GM04503 (cell line): ENCODE data around the gene NAP1L5.
A peak's percentile ranks its signal among the peaks of the same experiment; 100 is the strongest.

Source experiments
- DNase-seq: peaks from one replicate; pipeline ENCODE4 v3.0.0-alpha.2; 2012; ENCODE audit warnings: low read depth

The NAP1L5 gene

DNA sequence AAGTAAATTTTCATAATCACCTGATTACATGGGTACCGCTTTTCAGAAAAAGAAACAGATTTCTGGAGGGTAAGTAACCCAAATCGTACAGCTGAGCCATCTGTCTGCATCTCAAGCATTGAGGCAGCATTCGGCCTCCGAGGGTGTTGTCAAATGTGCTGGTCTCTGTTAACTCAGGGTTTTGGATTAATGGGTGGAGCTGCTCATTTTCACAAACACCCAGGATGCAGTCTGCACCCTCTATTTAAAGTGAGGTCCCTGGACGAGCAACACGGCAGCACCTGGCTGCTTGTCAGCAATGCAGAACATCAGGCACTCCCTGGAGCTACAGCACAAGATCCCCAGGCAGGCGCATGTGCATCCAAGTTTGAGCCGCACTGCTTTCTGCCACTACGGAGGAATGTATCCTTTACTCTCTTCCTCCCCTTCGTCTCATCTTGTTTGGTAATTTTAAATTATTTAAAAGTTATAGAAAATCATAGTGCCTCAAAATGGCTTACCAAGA, 24.7 kb upstream of the NAP1L5 start:
- no peak for DNase-seq

DNA sequence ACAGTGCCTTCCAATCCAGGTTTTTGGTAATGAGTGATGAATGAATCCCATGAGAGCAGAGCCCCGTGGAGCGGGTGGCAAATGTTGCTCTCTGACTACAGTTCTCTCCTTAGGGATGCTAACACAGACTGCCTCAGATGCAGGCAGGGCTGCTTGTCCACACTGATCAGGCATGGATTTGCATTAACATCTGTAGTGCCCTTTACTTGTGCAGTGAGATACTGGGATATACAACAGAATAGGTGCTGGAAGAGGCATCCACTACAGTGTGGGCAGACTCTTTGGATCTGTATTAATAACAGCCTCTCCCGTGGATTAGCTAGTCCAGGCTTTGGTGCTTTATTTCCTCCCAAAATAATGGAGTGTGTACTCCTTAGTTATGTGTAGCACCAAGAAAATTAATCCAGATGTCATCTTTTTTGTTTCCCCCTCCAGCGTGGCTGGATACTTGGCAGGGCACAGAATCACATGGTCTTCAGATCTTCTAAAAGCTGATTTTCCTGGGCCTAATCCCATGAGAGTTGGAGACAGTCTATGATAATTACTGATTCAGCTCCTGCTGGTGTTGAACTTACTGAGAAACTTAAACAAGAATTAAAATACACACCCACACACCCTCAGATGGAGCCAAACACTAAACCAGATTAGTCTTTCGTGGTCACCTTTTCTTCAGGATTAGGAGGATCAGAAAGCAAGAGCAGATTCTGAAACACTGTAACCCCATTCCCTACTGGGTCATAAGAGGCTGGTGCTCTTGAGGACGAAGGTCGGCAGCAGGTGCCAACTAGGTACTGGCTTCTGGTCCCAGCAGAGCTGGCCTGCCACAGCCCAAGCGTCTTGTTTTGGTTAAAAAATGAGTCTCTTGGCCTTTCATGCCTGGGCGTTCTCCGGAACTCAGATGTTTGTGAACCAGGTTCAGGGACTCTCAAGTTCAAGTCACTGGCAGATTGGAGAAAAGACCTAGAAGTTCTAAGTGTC, 23.1 kb upstream of the NAP1L5 start:
- no peak for DNase-seq

DNA sequence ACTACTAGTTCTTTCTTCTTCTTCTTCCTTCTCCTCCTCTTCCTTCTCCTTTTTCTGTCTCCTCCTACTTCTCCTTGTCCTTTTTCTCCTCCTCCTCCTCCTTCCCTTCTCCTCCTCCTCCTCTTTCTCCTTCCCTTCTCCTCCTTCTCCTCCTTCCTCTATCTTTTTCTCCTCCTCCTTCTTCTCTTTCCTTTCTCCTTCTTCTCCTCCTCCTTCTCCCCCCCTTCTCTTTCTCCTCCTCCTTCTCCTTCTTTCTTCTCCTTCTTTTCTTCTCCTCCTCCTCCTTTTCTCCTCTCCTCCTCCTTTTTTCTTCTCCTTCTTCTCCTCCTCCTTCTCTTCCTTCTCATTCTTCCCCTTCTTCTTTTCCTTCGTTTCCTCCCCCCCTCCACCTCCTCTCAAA, 21.8 kb upstream of the NAP1L5 start:
- DNase-seq, result no peak

DNA sequence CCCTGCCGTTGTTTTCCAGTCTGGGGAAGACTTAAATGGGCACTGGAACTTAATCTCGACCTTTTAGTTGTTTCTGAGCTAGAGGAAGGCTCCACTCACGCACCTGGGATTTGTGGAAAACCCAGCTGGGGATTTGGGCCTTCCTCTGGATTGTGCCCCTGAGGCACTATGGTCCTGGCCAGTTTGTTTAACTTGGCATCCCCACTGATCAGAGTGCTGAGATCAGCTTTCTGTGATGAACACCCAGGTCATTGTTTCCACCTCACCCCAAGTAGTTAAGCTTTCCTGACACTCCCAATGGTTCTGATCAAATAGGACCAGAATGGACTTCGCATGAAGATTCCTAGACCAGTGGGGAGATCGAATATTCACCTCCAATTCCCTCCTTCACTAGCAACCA, 20.5 kb upstream of the NAP1L5 start:
- DNase-seq, result no peak

DNA sequence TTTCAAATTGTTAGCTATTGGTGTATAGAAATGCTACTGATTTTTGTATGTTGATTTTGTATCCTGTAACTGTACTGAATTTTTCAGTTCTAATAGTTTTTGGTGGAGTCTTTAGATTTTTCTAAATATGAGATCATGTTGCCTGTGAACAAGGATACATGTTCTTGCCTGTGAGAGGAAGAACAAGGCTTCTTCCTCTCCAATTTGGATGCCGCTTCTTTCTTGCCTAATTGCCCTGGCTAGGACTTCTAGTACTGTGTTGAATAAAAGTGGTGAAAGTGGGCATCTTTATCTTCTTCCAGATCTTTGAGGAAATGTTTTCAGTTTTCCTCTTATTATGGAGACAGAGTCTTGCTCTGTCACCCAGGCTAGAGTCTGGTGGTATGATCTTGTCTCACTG, 16.2 kb upstream of the NAP1L5 start:
- no peak for DNase-seq

DNA sequence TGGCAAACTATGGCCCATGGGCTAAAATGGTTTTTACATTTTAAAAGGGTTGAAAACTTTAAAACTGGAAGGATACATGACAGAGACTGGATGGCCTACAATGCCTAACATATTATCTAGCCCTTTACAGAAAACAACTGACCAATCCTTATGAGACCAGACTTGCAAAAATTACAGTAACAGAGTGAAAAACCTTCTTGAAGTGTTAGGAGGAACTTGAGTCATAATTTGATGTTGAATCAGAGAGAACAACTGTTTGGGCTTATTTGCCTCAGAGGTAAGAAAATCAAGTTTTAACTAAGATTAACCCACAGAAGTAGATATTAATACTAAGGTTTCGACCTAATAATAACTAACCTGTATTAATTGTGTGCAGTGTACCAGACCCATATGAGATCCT, 12.4 kb upstream of the NAP1L5 start:
- DNase-seq, result no peak

DNA sequence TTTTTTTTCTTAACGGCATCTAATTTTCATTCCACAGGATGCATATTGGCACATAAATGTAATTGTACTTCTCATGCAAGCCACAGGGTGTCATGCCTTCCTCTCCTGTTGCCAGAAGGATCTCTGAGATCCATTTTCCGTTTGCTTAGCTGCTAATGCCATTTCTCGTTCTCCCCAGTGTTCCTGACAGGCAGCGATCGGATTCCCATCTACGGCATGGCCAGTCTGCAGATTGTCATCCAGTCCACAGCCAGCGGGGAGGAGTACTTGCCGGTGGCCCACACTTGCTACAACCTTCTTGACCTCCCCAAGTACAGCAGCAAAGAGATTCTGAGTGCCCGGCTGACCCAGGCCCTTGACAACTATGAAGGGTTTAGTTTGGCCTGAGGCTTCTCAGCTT, 8.9 kb upstream of the NAP1L5 start:
- DNase-seq, result no peak

DNA sequence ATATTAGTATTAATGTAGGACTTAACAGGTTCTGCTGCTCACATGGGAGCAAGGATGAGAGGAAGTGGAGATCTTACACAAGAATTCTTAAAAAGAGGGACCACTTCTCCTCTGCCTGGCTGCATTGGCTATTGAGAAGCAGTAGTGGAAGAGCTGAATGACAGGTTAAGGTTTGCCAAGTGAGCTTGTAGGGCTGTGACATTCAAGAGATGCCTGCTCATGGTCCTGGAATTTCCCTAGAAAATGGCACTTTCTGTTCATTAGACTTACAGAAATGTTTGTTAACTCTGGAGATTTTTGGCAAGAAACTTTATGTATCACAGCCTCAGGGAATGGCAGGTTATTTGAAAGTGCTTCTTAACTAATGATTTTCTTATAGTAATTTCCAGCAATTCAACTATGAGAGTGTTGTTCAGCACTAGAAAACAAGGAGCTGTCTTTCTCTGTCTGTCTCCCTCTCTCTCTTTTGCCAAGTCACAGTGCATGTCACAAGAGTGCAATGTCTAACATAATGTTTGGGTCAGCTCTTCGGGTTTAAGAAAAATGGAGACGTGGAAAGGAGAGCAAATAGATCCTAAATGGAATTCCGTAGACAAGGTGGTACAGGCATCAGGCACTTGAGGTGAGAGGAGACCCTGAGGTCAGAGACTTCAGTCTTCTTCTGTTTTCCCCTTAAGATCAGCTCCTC, 8.3 kb upstream of the NAP1L5 start:
- no peak for DNase-seq

DNA sequence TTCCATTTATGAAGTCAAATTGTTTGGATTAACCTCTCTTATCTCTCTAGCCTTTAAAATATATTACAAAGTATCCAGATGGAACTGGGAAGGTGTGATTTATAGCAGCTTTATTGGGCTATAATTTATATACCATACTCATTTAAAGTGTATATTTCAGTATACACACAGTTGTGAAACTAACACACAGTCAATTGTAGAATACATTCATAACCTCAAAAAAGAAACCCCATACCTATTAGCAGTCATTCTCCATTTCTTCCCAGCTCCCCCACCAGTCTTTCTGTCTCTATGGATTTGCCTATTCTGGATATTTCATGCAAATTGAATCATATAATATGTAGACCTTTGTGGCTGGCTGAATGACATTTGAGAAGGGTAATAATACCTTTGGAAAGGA, 7.6 kb upstream of the NAP1L5 start:
- no peak for DNase-seq

DNA sequence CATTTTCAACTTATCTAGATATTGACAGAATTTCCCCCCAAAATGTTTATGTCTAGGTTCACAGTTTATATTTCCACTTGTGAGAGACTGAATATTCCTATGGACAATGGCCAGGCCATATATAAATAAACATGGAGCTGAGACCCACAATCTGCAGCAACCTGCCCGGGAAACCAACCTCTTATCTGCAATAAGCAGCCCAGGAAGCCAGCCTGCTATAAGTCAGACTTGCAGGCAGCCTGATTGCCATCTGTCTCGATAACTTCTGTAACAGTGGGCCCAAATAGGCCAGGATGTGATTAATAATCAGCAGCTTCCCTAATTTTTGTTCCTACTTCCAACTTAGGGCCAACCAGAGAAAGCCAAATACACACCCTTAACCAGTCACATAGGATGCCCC, 5.2 kb upstream of the NAP1L5 start:
- no peak for DNase-seq

DNA sequence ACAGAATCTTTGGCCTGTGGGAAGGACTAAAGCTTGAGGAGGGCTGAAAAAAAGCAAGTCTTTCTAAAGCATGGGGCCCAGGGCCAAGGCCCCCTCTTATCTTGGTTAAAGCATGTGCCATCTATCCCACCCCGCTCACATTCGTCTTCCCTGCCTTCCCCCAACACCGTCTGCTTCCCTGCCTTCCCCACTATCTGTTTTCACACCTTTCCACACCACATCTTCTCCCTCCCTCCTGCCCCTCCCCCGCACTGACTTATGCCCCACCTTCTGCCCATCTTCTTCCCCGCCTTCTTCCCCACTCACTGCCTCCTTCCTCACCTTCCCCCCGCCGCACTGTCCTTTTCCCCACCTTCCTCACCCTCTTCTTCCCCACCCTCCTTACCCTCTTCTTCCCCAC, 890 bp upstream of the NAP1L5 start:
- DNase-seq, result no peak

DNA sequence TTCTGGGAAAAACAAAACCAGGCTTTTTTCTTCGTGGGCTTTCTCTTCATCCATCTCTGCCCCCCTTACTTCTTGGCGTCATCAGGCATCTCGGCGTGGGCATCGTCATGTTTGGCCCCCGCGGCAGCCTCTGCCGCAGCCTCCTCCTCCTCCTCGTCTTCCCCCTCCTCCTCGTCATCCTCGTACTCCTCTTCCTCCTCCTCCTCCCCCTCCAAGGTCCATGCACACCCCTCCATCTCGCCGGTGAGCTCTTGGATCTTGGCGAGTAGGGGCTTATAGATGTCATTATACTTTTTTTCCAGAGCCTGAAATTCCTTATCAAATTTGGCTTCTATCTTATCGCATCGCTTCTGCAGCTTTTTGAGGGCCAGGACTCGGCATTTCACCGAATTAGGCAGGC, 488 bp downstream of the NAP1L5 start:
- no peak for DNase-seq

DNA sequence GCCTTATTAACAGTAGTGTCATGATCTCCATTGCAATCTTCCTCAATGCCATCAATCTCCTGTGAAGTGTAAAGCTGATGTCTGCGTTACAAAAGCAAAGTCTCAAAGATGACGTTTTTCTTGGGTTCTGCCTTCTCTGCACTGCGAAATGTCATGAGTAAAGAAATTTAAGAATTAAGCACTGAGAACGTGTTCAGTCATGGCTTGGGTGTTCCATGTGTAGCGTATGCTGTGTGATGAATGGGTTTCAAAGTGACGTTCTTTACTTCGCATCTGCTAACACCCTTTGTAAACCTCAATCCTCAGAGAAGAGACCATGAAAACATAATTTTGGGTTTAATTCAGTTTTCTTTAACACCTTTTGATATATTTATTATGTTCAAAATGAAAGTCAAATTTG, 999 bp downstream of the NAP1L5 start:
- DNase-seq, result no peak

DNA sequence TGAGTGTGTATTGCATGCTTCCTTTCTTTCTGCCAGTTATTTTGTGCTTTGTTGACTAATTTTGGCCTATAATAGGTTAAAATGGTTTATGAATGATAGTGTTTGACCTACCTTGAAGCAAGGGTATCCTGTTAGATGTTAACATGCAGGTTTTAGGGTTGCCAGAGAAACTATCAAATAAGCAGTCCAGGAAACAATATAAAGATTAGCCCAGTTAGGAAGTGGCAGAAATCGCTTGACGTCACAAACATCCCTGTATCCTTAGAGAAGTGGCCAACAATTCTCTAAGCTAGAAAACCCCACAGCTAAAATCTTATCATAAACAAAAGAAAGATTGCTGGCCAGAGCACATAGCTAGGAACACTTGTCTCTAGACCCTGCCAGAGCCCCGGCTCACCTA, 3.8 kb downstream of the NAP1L5 start:
- DNase-seq, result no peak

DNA sequence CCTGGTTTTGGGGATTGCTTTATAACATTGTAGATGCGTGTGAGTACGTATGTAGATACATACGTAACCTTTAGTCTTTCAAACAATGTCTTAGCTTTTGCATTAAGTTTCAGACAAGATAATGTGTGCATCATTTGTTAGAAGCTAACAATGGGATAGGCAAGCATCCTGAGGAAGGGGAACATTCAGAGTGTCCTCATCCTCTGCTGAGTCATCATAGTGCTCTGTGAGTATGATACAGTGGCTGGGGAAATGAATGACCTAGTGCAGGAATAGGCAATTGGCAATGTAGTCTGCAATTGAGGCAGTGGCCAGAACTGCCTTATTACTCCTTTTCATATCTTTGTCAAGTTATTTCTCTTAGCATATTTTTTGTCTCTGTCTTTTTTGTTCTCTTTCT, 7.3 kb downstream of the NAP1L5 start:
- no peak for DNase-seq

DNA sequence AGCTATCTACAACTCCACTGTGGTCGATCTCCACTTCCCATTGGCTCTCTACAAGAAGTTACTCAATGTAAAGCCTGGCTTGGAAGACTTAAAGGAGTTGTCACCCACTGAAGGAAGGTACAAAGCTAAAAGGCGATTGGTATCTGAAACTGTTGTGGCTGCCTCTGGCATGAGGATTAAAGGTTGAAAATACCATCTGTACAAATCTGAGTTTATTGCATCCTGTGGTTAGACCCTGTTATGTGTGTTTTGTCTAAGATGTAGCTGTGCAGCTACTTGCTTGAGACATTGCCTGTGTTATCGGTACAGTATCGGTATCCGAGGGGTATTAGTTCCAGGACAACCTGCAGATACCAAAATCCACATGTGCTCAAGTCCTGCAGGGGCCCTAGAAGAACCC, 16.4 kb downstream of the NAP1L5 start:
- DNase-seq, result no peak

DNA sequence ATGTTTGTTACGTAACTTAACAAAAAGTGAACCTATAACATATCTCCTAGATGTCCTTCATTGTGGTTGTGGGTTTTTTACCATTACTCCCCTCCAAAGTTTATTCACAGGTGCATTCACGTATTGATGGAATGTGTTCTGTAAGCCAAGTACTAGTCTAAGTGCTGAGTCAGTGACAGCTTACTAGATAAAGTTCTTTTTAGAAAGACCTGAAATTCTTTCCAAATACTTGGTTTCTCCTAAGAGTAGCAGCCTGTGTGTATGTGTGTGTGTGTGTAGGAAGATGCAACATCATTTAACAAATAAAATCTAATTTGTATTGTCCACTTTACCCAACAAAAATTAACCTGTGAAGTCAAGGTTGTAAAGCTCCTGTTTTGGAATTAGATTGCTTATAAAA, 22.1 kb downstream of the NAP1L5 start:
- DNase-seq, result no peak

DNA sequence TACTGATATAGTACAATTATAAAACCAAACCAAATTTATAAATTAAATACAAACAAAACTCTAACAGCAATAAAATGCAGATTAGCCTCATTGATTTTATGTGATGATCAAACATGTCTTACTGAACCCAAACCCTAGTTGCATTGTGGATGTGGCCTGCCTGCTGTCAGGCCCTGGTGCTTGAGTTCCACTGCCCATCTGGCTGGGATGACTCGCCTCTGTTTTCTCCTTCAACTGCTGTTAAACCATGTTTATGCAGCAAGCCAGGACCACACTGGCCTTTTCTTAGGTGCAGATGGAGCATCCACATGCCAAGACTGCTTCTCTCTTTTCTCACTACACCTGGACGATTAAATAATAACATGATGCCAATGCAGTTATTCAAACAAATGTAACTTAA, 22.6 kb downstream of the NAP1L5 start:
- DNase-seq, result no peak

DNA sequence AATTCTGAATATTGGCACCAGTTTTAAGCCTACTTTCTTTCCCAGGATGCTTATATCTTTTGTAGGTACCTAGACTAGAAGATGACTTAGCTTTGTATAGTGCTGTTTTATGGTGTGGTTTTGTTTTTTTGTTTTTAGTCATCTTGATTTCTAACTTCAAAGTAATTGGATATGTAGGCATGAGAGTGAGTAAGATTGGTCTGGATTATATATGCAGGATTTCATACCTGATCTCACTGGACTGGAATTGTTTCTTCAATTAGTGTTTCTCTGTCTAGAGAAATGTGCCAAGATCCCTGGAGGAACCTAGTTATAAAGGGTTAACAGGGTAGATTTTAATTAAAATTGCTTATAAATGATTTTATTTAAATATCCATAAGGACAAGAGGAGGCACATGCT, 23.1 kb downstream of the NAP1L5 start:
- no peak for DNase-seq

DNA sequence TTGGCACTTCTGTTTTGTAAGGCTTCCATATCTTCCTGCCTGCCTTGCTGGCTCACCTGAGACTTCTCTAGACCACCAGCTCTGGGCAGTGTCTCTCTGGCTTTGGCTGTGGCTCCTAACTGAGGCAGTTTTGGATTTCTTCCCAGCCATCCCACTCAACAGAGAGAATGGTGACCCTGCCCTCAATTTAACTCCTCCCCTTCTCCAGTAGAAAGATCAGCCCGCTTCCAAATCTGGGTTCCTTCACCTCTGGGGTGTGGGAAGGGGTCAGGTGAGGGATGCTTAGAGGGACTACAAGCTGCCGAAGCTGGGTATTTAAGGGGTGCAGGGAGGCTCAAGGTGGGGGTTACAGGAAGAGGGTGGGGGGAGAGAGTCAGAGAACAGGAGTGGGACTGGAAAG, 23.7 kb downstream of the NAP1L5 start:
- no peak for DNase-seq

DNA sequence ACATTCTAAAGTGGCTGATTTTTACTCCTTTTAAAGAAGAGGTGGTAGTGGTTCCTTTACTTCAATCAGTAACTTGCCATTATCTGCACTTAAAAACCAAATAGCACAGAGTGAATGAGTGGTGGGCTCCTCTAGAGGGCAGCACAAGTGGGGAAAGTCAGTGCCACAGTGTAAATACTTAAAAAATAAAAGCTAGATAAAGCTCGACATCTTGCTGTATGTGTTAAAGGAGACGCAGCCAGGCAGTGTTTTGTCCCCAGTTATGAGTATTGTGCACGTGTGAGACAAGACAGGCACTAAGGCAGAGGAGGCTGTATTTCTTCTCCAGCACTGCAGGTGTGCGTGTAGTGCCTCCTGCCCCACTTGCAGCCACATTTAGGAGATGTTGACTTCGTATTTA, 24.6 kb downstream of the NAP1L5 start:
- no peak for DNase-seq

DNA sequence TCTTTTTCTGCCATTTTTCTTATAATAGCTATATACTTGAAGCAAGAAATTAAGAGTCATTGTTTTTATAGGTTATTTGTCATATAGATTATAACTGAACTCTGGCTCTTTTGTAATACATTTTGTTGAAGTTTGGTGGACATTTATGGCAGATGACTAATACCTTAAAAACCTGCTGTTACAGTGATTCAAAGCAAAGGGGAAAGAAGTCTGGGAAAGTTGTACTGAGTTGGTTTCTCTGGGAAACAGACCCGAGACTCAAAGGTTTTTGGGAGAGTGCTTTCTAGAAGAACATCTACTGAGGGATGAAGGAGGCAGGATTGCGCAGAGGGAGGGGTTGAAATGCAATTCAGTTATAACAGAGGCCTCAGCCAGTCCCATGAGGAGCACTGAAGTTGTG, 35.9 kb downstream of the NAP1L5 start:
- DNase-seq, result peak; percentile 80
